Uterus (tissue), 4 donors: ENCODE data around the gene GRIN2A. TPM values are rescaled to one million over a fixed set of nuclear protein-coding genes. Genes with fewer than 3 reads are reported as not detected.

Source experiments
- DNase-seq, 2 donors: peaks; one replicate each; pipeline ENCODE4 v3.0.0-alpha.2; 2019 to 2020
- H3K27ac ChIP-seq, 2 donors: fragments of 200-600 bp; sonication (generic); 1 replicate in 1 of 2; 2 replicates in 1 of 2; pipeline ENCODE4 v1.5.1; 2016 to 2018
- H3K27me3 ChIP-seq, 2 donors: fragments of 200-600 bp; sonication (generic); one replicate each; pipeline ENCODE4 v1.5.1; 2018 to 2019; ENCODE audit warnings: control low read depth in 1 of 2
- H3K36me3 ChIP-seq, 2 donors: fragments of 200-600 bp; sonication (generic); one replicate each; pipeline ENCODE4 v1.5.1; 2019; ENCODE audit warnings: control low read depth in 1 of 2
- H3K4me1 ChIP-seq, 2 donors: fragments of 200-600 bp; sonication (generic); one replicate each; pipeline ENCODE4 v1.5.1; 2018 to 2019; ENCODE audit warnings: control low read depth in 1 of 2
- H3K4me3 ChIP-seq, 2 donors: fragments of 200-600 bp; sonication (generic); 1 replicate in 1 of 2; 2 replicates in 1 of 2; pipeline ENCODE4 v1.5.1; 2018 to 2019; ENCODE audit warnings: mild to moderate bottlenecking in 1 of 2
- H3K9me3 ChIP-seq, 2 donors: fragments of 200-600 bp; sonication (generic); one replicate each; pipeline ENCODE4 v1.5.1; 2019; ENCODE audit warnings: control low read depth in 1 of 2
- POLR2A ChIP-seq, 2 donors: fragments of 450-650 bp; IDR thresholded peaks; one replicate each; pipeline ENCODE4 v1.6.1; 2016; ENCODE audit warnings: antibody characterized with exemption in 2 of 2, mild to moderate bottlenecking in 1 of 2, moderate library complexity in 1 of 2
- intact Hi-C: fragments of 100-400 bp; cut with DNase I; formaldehyde crosslinking; loops from one replicate; pipeline ENCODE4 v1.15.1; 2023; ENCODE audit warnings: low total_unique reads
- total RNA-seq, 4 donors: library from RNA; depleted of rRNA in 3 of 4; stranded (reverse); fragments of >200 nt in 3 of 4; gene quantifications; one replicate each; pipeline versions ENCODE4 v1.1.0 to v1.2.4, GENCODE V29; 2014 to 2023
- TF ChIP-seq, protein P1 (sequence below), 4 experiments: fragments of 200-600 bp in 2 of 4; fragments of 450-650 bp in 2 of 4; sonication (generic) in 2 of 4; IDR thresholded peaks; one replicate each; pipeline ENCODE4 v1.5.1; 2016 to 2019; ENCODE audit warnings: antibody characterized with exemption in 4 of 4, mild to moderate bottlenecking in 2 of 4, moderate library complexity in 1 of 4
- donor health status: DM: yes; HTN: yes; CAD: no.

Gene GRIN2A
- total RNA-seq, 4 donors from 2014 or later, result under 0.01 to 2.4 (median 0.56) TPM

GRCh38 chr16:10128397-10129258 lies 53.6 kb downstream of the GRIN2A start:
- Histone ChIP-seq H3K4me3 (no peak overlapping the region), H3K27me3 (no peaks in the 10 kb centered on the region), H3K27ac (no peak overlapping the region), H3K9me3 (no peaks in the 10 kb centered on the region), H3K36me3 (no peaks in the 10 kb centered on the region), H3K4me1 (no peaks in the 10 kb centered on the region)
- intact Hi-C loops, result no loop called here
- TF ChIP-seq POLR2A (IDR thresholded peaks at IDR 0.05), result no peak
- TF ChIP-seq, protein P1, sequence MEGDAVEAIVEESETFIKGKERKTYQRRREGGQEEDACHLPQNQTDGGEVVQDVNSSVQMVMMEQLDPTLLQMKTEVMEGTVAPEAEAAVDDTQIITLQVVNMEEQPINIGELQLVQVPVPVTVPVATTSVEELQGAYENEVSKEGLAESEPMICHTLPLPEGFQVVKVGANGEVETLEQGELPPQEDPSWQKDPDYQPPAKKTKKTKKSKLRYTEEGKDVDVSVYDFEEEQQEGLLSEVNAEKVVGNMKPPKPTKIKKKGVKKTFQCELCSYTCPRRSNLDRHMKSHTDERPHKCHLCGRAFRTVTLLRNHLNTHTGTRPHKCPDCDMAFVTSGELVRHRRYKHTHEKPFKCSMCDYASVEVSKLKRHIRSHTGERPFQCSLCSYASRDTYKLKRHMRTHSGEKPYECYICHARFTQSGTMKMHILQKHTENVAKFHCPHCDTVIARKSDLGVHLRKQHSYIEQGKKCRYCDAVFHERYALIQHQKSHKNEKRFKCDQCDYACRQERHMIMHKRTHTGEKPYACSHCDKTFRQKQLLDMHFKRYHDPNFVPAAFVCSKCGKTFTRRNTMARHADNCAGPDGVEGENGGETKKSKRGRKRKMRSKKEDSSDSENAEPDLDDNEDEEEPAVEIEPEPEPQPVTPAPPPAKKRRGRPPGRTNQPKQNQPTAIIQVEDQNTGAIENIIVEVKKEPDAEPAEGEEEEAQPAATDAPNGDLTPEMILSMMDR (IDR thresholded peaks at IDR 0.05), result no peak
- DNase-seq, result no peak

DNA sequence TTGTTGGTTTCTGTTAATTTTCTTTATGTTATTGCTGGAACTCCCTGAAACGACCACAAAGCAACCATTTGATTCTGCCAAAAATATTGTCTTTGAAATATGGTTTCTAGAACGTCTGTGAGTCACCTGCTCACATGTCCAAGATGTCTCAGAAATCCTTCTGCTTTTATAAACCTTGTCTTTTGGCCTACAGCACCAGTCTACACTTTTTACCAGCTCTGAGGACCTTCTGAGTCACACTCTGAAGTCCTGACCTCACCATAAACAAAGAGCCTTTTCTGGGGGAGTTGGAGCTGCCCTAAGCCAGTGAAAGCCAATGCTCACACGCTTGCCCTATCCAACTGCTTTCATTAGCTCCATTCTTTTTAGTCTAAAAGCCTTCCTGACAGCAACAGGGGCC lies 55.5 kb downstream of the GRIN2A start:
- H3K9me3 ChIP-seq, result no peaks in the 10 kb centered on the region
- no peaks in the 10 kb centered on the region for H3K36me3 ChIP-seq
- TF ChIP-seq, protein P1 (IDR thresholded peaks at IDR 0.05), result no peak
- TF ChIP-seq POLR2A (IDR thresholded peaks at IDR 0.05), result no peak
- intact Hi-C loops, result no loop called here
- peak overlapping the region; percentile 50 to 74 for H3K27ac ChIP-seq
- no peaks in the 10 kb centered on the region for H3K27me3 ChIP-seq
- H3K4me1 ChIP-seq, result no peaks in the 10 kb centered on the region
- peak; percentile 24 to 49 for DNase-seq
- no peak overlapping the region for H3K4me3 ChIP-seq

DNA sequence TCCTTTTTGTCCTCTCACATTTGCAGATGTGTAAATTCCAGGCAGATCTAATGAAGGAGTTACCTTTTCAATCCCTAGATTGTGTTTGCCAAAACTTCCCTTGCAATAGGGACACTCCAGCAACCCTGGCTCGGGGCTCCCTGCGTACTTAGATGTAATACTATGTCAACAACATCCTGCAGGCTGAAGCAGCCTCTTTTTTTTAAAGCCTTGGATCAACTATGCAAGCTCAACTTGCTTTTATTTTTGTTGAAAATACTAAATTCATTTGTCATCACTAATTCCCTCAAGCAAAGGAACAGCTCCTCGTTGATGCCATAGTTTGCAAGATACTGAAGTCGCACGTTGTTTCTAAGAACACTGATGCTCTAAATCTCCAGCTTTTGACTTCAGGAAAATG lies 59.1 kb downstream of the GRIN2A start:
- Histone ChIP-seq H3K4me1 (no peaks in the 10 kb centered on the region), H3K9me3 (no peaks in the 10 kb centered on the region), H3K4me3 (no peak overlapping the region), H3K36me3 (no peaks in the 10 kb centered on the region), H3K27me3 (no peaks in the 10 kb centered on the region), H3K27ac (no peak overlapping the region)
- no peak for DNase-seq
- no peak for TF ChIP-seq POLR2A (IDR thresholded peaks at IDR 0.05)
- TF ChIP-seq, protein P1 (IDR thresholded peaks at IDR 0.05), result no peak
- intact Hi-C loops, result no loop called here

- TF ChIP-seq, protein P1 (IDR thresholded peaks at IDR 0.05), result peak in 1 of 4 experiments; percentile 19
- no peak for TF ChIP-seq POLR2A (IDR thresholded peaks at IDR 0.05)
- H3K4me1 ChIP-seq, result no peaks in the 10 kb centered on the region
- no peak for DNase-seq
- no peaks in the 10 kb centered on the region for H3K9me3 ChIP-seq
- no peaks in the 10 kb centered on the region for H3K27me3 ChIP-seq
- no peak overlapping the region for H3K4me3 ChIP-seq
- peak overlapping the region in 1 of 2 donors; percentile 48 for H3K27ac ChIP-seq
- intact Hi-C loops, result no loop called here
- H3K36me3 ChIP-seq, result no peaks in the 10 kb centered on the region
Observed at GRCh38 chr16:10122546-10122945, 59.7 kb downstream of the GRIN2A start.

- H3K4me1 ChIP-seq, result no peaks in the 10 kb centered on the region
- no peaks in the 10 kb centered on the region for H3K36me3 ChIP-seq
- H3K4me3 ChIP-seq, result no peak overlapping the region
- peak overlapping the region in 1 of 2 donors; percentile 48 for H3K27ac ChIP-seq
- no peaks in the 10 kb centered on the region for H3K9me3 ChIP-seq
- intact Hi-C loops, result no loop called here
- no peak for TF ChIP-seq POLR2A (IDR thresholded peaks at IDR 0.05)
- TF ChIP-seq, protein P1 (IDR thresholded peaks at IDR 0.05), result no peak
- H3K27me3 ChIP-seq, result no peaks in the 10 kb centered on the region
- no peak for DNase-seq
Observed at GRCh38 chr16:10121897-10122425, 60.3 kb downstream of the GRIN2A start.
